ENCODE data around the gene RAPGEF6.
"Not testable (repeated sequence)": the region's sequence is repeated elsewhere in the genome, so short reads cannot be mapped to it uniquely, and the experiment has no call there.

The RAPGEF6 gene

DNA sequence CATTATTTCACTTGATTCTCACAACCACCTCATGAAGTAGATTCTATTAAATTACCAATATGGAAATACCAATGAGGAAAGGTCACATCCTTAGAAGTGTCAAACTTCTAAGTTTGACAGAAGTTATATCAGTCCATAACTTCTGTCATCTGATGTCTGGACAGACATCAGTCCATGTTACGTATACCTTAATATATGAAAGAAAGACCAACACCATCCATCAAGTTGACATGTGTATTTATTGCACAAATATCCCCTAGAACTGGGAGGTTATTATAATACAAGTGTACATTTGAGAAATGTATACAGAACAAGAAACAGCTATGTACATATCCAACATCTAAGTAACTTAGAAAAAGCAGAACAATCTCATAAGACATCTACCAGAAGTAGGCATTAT lies 6.5 kb upstream of the RAPGEF6 start:
- DNase-seq: no peak

DNA sequence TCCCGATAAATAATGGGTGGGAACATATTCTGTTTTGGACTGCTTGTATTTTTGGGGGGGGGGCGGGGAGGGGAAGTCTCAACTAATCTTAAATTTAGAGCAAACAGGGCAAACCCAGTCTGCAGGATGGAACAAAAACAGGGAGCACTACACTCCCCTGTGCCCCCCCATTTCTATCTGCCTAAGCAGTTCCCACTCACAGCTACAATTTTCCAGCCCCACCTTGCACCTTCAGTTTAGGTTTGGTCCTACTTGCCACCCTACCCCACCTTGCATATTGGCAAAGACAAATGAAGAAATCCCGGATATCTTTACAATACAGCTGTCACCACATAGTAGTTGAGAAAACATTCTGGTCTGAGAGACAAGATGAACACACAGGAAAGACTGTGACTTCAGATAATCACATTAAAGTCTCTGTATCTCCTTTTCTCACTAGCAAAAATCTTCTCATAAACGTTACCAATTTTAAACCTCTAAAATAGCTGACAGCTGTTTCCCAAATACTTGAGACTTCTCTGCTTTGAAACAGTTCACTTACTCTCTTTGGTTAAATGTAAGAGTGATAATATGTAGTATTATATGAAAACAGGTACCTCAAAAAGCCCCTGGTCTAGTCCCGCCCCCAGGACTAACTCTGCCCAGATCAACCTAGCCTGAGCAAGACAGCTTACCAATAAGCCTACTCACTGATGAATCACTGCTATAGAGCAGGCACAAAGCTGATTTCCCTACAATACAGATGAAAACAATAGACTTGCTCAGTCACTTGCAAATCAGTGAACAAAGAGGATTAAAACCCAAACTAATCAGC lies 5.2 kb upstream of the RAPGEF6 start:
- DNase-seq: peak; percentile 58 to 60

DNA sequence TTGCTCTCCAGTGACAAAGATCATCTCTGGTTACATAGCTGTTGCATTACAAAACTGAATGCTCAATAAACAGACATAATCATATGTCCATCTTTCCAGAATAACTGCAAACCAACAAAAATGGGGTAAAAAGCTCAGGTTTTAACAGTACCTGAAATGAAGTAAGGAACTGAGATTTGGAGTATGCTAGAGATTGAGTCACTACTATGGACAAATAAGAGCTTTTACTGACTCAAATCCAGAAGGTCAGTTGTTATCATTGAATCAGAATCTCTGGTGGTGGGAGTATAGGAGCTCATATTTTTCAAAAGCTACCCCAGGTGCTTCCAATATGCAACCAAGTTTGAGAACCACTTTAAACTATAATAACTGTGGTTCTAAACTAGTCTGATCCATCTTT lies 4.1 kb upstream of the RAPGEF6 start:
- no peak for DNase-seq

DNA sequence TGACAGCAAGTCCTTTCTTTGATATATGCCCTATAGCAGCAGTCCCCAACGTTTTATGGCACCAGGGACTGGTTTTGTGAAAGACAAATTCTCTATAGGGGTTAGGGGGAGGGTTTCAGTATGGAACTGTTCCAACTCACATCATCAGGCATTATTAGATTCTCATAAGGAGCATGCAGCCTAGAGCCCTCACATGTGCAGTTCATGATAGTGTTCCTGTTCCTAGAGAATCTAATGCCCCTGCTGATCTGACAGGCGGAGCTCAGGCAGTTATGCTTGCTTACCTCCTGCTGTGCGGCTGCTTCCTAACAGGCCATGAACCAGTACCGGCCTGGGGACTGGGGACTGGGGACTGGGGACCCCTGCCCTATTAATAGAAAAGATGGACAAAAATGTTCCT lies 2.7 kb upstream of the RAPGEF6 start:
- no peak for DNase-seq

DNA sequence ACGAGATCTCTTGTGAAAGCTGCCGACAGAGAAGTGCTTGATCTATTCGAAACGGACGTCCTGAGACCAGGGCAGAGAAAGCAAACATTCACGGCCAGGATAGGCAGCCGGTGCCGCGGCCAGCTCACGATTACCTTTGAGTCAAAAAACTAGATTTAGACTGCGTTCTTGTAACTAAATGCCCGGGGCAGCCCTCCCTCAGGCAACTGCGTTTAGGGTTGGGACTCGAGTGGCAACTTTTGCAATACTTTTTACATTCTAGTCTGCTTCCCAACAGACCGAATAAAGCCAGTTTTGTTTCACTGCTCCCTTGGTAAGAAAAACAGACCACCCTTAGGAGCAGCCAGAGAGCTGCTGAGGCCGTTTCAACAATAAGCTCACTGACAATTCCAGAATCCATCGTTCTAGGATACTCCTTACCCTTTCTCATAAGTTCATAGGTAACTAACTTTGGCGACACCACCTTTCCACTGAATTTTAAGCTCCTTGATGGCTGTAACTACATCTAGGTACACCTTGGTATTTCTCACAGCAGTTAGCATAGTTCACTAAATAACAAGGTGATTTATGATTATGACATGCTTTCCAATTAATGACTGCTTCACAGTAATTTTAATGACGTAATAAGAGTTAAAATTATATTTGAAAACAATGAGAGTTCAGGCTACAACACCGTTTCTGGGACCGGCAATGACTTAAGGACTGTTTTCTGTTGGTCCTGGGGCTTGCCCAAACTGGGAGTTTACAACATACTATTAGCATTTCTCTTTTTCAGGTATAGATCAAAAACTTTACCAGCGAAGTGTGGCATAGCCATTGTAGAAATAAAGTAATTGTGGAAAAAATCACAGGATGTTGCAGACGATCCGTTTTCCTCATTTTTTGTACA lies 899 bp upstream of the RAPGEF6 start:
- DNase-seq: no peak

DNA sequence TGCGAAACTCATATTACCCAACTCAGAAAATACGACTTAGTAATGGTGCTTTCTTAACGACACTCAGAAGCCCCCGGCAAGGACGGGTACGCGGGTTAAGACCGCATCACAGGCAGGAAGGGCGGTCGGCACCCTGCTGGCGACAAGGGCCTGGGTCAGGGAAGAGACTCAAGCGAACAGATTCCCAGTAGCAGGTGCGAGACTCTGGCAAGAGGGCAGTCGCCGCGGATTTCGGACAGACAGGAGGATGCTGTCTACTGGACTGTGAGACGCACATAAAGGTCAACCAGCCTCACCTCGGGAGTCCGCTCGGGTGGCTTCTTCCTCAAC lies 398 bp downstream of the RAPGEF6 start:
- peak; percentile 35 to 43 for DNase-seq

DNA sequence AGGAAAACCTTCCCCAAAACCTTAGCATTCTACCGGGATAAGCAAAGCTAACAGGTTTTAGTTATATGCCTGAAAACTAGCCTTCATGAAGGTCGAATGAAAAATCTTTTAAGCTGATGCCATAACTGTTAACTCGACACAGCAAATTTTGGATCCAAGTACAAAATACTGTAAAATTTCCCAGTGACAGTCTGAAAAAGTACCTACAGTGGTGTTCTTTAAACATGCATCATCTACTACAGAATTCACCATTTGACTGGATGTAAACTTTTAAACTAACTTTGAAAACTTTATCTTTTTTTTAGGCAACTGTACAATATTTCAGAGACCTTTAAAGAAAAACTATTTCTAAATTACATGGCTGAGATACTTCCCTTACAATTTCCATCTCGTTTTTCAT lies 791 bp downstream of the RAPGEF6 start:
- DNase-seq: no peak

DNA sequence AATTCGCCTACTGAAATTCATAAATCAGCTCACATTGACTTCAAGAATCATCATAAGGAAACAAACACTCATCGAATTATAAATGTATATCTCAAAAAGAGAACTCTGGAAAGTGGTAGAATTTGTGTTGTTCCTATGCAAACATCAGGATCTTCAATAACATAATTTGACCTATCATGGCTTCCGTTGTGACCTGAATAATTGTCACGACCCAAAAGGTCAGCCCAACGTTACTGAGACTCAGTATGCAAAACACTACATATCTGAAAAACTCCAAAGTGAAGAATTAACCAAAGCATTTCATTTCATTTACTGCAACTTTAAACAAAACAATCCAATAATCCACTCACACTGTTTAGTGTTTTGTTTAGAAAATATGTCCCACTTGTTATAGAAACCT lies 1.2 kb downstream of the RAPGEF6 start:
- DNase-seq: no peak

DNA sequence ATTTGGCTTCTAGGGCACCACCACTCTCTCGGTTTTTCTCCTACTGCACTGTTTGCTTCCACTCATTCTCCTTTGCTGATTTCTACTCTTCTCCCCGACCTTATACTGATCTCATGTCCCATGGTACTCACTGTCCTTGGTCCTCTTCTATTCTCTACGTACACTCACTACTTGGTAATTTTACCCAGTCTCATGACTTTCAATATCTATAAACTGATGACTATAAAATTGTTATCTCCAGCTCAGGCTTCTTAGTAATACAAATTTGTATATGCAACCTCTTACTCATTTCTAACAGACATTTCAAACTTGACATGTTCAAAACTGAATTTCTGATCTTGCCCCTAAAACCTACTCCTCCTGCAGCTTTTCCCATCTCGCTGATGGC lies 4.1 kb downstream of the RAPGEF6 start:
- no peak for DNase-seq

DNA sequence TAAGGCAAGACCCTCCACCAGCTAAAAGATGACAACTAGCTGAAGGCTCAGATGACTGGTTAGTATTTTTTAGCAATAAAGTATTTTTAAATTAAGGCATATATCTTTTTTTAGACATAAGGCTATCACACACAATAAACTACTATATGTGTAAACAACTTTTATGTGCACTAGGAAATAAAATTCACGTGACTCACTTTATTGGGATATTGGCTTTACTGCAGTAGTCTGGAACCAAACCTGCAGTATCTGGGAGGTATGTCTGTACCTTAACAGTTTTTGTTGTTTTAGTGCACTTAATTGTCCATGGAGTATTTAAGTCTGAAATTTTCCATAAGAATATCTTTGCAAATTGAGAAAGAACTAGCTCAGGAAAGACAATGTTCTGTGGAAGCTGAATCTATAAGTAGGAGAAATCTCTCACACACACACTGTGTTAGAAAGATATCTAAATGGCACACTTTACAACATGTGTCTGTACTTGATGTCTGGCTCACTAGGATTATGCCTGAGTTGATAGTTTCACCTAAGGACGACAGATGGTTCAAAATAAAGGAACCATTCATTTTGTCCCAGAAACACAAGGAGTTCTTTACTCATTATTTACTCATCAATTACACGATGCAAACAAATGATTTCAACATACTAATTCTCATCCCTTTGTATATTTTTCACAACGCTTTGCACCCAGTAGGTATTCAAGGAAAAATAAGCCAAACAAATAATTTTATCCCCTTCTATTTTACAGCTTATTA lies 4.6 kb downstream of the RAPGEF6 start:
- DNase-seq: no peak

DNA sequence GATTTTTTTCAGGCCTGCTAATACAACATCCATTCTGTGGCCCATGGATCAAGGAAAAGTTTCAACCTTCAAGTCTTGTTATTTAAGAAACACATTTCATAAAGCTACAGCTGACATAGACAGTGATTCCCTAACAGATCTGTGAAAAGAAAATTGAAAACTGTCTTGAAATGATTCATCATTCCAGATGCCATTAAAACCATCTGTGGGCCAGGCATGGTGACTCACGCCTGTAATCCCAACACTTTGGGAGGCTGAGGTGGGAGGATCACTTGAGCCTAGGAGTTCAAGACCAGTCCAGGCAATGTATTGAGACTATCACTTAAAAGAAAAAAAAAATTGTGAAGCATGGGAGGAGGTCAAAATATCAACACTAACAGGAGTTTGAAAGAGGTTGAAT lies 6.0 kb downstream of the RAPGEF6 start:
- DNase-seq: no peak

DNA sequence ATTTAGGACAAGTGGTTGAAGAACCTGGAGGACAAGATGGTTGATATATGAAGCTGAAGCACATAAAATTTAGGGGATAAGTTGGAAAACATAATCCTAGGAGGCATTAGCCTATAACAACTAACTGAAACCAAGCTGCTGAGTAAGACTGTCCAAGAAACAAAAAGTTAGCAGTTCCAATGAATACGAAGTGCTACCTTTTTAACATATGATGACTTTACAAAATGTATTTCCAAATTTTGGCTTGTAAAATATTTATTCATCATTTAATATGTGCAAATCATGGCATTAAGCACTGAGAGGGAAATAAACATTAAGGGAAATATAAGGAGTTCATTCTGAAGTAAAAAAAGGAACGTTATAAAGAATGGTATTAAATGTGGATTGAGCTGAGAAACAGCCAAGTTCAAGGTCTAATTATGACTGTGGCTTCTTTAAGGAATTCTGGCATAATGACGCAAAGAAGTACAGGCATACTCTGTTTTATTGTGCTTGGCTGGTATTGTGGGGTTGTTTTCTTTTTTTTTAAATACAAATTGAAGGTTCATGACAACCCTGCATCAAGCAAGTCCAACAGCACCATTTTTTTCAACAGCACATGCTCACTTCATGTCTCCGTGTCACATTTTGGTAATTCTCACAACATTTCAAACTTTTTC lies 7.7 kb downstream of the RAPGEF6 start:
- no peak for DNase-seq

DNA sequence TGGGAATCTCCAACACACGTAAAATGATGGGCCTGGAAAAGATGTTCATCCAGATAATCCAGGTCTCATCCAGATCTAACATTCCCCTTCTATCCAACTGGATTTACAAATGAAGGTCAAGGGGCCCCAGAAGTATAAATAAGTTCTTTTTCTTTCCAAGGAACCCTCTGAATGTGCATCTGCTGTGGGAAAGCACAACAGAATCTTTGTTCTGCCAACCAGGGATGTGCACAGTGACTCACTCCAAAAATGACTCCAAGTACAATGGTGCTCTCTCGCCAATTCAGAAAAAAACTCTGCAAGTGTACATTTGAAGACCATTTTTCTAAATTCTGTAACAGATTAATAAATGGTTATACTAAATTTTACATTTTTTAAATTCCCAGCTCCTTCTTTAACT lies 12.4 kb downstream of the RAPGEF6 start:
- DNase-seq: no peak

DNA sequence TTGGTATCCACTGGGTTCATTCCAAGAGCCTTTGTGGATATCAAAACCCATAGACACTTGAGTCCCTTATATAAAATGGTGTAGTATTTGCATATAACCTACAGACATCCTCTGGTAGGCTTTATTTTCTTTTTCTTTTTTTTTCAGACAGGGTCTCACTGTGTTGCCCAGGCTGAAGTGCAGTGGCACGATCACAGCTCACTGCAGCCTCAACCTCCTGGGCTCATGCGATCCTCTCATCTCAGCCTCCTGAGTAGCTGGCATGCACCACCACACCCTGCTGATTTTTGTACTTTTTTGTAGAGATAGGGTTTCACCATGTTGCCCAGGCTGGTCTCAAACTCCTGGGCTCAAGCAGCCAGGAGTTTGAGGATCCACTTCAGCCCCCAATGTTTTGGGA lies 13.9 kb downstream of the RAPGEF6 start:
- DNase-seq: not testable (repeated sequence)

DNA sequence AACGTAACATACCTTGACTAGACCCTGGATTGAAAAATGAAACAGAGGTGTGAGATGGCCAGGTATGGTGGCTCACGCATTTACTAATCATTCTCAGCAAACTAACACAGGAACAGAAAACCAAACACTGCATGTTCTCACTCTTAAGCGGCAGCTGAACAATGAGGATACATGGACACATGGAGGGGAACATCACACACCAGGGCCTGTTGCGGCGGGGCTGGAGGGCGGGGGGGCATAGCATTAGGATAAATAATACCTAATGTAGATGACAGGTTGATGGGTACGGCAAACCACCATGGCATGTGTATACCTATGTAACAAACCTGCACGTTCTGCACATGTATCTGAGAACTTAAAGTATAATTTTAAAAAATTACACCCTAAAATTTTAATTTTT lies 15.9 kb downstream of the RAPGEF6 start:
- no peak for DNase-seq

DNA sequence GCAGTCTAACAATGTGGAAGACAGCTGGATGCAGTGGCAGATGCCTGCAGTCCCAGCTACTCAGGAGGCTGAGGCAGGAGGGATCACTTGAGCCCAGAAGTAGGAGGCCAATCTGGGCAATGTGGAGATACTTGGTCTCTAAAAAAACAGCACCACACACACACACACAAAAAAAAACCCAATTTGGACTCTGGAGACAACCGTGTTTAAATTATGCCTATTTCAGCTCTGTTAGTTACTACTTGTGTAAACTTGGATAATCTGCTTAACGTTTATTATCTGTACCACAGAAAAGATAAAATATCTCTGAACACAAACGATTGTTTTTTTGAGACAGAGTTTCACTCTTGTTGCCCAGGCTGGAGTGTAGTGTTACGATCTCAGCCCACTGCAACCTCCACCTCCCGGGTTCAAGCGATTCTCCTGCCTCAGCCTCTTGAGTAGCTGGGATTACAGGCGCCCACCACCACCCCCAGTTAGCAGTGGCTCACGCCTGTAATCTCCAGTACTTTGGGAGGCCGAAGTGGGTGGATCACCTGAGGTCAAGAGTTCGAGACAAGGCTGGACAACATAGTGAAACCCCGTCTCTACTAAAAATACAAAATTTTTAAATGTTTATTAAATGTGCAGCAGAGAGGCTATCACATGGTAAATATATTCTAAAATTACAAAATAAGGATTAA lies 17.7 kb downstream of the RAPGEF6 start:
- DNase-seq: no peak

DNA sequence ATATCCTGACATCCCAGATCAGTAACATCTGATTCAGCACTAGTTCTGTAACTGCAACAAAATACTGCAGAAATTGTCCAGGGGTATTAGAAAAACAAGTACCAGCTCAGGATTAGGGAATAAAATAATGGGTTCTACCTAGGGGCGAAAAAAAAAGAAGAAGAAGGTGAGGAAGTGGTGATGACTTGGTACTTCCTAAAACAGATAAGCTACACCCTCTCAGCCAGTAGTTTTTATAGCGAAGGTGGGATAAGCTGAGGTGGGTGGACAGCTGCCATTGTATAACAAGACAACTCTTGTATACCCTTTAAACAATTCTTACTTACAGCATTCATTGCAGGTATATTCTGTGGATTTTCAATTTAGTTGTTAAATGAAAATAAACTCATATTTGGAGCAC lies 19.1 kb downstream of the RAPGEF6 start:
- DNase-seq: no peak

DNA sequence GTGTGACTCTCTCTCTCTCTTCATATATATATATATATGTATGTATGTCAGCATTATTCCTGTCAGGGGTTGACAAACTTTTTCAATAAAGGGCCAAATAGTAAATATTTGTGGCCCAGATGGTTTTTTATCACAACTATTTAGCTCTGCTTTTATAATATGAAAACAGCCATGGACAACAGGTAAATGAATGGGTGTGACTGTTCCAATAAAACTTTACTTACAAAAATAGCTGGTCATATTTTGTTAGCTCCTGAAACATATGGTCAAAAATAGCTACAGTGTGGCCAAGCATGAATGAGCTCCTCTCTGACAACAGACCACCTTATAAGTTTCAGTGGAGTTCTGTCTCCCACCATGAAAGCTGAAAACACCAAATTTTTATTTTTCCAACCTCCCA lies 21.6 kb downstream of the RAPGEF6 start:
- DNase-seq: no peak

DNA sequence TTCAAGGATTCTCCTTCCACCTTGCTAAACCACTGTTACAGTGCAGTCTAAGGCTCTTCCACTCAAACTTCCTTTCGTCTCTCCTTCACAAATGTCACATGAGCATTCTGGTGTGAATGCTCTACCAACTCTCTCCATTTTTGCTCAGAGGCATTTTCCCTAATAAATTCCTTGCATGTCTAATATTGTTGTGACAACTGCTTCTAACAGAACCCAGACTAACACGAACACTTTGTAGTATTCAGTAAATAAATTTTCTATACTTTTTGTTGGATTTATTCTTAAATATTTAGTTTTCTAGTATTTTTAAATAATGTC lies 24.0 kb downstream of the RAPGEF6 start:
- DNase-seq: no peak

DNA sequence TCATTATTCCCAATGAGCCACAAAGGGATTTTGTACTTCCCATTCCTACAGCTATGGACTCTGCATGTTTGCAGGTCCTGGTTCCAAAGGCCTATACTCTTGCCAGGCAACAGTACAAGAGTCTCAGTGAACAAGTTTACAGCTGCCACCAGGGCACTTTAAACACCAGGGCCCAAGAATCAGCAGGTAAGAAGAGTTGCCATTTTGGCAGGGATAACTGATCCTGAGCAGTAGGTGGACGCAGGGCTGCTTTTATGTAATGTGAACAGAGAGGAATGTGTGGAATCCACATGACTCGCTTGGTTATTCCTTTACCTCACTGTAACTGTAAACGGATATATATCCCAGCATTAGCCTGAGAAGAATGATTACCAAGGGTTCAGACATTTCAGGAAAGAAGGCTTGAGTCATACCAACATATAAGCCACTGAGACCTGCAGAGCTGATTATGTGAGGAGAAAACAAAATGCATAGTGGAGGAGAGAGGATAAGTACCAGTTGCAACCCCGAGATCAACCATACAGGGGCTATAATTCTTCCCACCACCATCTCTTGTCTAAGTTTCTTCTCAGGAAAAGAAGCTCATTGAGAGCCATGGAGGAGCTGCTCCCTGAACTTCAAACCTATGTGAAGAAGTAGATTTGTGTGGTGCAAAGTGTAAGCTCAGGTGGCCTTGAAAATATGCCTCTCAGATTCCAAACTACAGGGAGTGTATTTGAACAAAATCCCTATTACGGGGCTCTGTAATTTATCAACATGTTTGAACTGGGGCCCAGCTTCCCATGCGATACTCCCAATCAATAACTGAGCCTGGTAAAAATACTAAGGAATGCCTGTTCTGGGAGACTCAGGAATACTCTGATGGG lies 24.6 kb downstream of the RAPGEF6 start:
- no peak for DNase-seq

DNA sequence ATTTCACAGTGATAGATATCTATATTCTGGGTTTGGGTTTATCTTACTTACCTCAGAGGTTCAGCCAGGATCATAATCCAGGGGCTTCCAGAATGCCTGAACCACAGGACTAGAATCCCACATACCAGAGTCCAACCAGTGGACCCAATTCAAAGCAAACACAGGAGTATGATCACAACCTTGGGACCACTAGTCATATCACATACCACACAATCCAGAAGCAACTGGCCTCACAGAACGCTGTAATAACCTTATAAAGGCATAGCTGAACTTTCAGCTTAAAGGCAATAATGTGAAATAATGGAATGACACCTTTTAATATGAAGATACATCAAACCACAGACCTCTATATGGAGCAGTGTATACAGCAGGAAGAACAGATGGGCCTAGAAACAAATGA lies 25.3 kb downstream of the RAPGEF6 start:
- no peak for DNase-seq

DNA sequence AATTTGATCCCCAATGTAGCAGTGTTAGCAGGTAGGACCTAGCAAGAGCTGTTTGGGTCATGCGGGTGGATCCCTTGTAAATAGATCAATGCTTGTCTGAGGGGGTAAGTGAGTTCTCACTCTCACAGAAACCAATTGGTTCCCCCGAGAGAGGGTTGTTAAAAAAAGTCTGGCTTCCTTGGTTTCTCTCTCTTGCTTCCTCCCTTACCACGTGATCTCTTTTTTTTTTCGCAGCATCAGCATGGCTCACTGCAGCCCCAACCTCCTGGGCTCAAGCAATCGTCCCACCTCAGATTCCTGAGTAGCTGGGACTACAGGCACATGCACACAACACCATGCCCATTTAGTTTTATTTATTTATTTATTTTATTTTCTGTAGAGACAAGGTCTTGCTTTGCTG lies 26.4 kb downstream of the RAPGEF6 start:
- no peak for DNase-seq

Data from activated CD4-positive, alpha-beta T cell treated with anti-CD3 and anti-CD28 coated beads, Interleukin-2, amount 50 U/mL, for 4 hours (primary cell).